ENCODE results near the gene CABP1.
A peak's percentile ranks its signal among the peaks of the same experiment; 100 is the strongest.
"Not testable (repeated sequence)": the region's sequence is repeated elsewhere in the genome, so short reads cannot be mapped to it uniquely, and the experiment has no call there.

The CABP1 gene

GRCh38 chr12:120668868-120669840, 28.7 kb downstream of the CABP1 start:
- DNase-seq = no peak

- not testable (repeated sequence) for DNase-seq
Observed at GRCh38 chr12:120670237-120670636, 29.8 kb downstream of the CABP1 start.

- no peak for DNase-seq
Observed at GRCh38 chr12:120670667-120671066, 30.2 kb downstream of the CABP1 start.

- no peak for DNase-seq
Observed at GRCh38 chr12:120674097-120674636, 33.7 kb downstream of the CABP1 start.

- DNase-seq = no peak
Observed at GRCh38 chr12:120677765-120678473, 37.5 kb downstream of the CABP1 start.

- no peak for DNase-seq
Observed at GRCh38 chr12:120678572-120678971, 38.1 kb downstream of the CABP1 start.

- DNase-seq = no peak
Observed at GRCh38 chr12:120680165-120680738, 39.8 kb downstream of the CABP1 start.

GRCh38 chr12:120684523-120684932, 44.1 kb downstream of the CABP1 start:
- no peak for DNase-seq

GRCh38 chr12:120685522-120685921, 45.1 kb downstream of the CABP1 start:
- DNase-seq = no peak

GRCh38 chr12:120686151-120686689, 45.8 kb downstream of the CABP1 start:
- DNase-seq = peak; percentile 98 to 99

- peak; percentile 97 to 98 for DNase-seq
Observed at GRCh38 chr12:120686690-120687577, 46.5 kb downstream of the CABP1 start, which contains the start of gene MLEC. TSS of gene MLEC (plus strand) at chr12:120687149. CDS start at chr12:120687297, 148 bp downstream.

GRCh38 chr12:120687578-120688289, 47.3 kb downstream of the CABP1 start:
- no peak for DNase-seq

GRCh38 chr12:120688527-120689071, 48.2 kb downstream of the CABP1 start:
- DNase-seq = no peak

GRCh38 chr12:120689397-120690082, 49.1 kb downstream of the CABP1 start:
- no peak for DNase-seq

- no peak for DNase-seq
Observed at GRCh38 chr12:120690083-120690450, 49.6 kb downstream of the CABP1 start.

- DNase-seq = no peak
Observed at GRCh38 chr12:120690978-120691377, 50.6 kb downstream of the CABP1 start.

GRCh38 chr12:120692524-120693033, 52.2 kb downstream of the CABP1 start:
- DNase-seq = no peak

- DNase-seq = no peak
Observed at GRCh38 chr12:120693848-120694247, 53.4 kb downstream of the CABP1 start.

GRCh38 chr12:120696626-120697025, 56.2 kb downstream of the CABP1 start:
- DNase-seq = no peak

- no peak for DNase-seq
Observed at GRCh38 chr12:120697344-120697743, 56.9 kb downstream of the CABP1 start.

All from NCI-H2081 (cell line).